HG03045 (cell line): ENCODE results near the gene MPND.
"Not testable (repeated sequence)": the region's sequence is repeated elsewhere in the genome, so short reads cannot be mapped to it uniquely, and the experiment has no call there.

Experiments used
- ATAC-seq: cut with Tn5 transposase; IDR thresholded peaks from one replicate; pipeline ENCODE4 v1.9.1; 2021; ENCODE audit warnings: mild to moderate bottlenecking, moderate library complexity; ENCODE audit not compliant: unreplicated experiment

The MPND gene

GRCh38 chr19:4319067-4319718 is 24.2 kb upstream of the MPND start:
- ATAC-seq = no peak

GRCh38 chr19:4320419-4320818 is 22.9 kb upstream of the MPND start:
- ATAC-seq = no peak

GRCh38 chr19:4322942-4323665 is 20.3 kb upstream of the MPND start:
- ATAC-seq = no peak

GRCh38 chr19:4323692-4324091 is 19.7 kb upstream of the MPND start:
- ATAC-seq = no peak

- ATAC-seq = no peak
Measured at GRCh38 chr19:4324228-4324627, 19.1 kb upstream of the MPND start.

- no peak for ATAC-seq
Measured at GRCh38 chr19:4326215-4326836, 17.0 kb upstream of the MPND start.

- no peak for ATAC-seq
Measured at GRCh38 chr19:4326837-4327251, 16.5 kb upstream of the MPND start.

- ATAC-seq = no peak
Measured at GRCh38 chr19:4327252-4327876, 16.0 kb upstream of the MPND start.

- no peak for ATAC-seq
Measured at GRCh38 chr19:4327877-4328242, 15.5 kb upstream of the MPND start.

GRCh38 chr19:4328243-4328990 is 14.9 kb upstream of the MPND start:
- peak; percentile 73 for ATAC-seq

- not testable (repeated sequence) for ATAC-seq
Measured at GRCh38 chr19:4328991-4329681, 14.2 kb upstream of the MPND start.

- ATAC-seq = no peak
Measured at GRCh38 chr19:4329858-4330257, 13.5 kb upstream of the MPND start.

- ATAC-seq = no peak
Measured at GRCh38 chr19:4334929-4335570, 8.3 kb upstream of the MPND start.

GRCh38 chr19:4337906-4338440 is 5.4 kb upstream of the MPND start:
- ATAC-seq = no peak

GRCh38 chr19:4338441-4339355 is 4.7 kb upstream of the MPND start, which contains the start of gene STAP2:
TSS of gene STAP2 (minus strand) at chr19:4338827. CDS start at chr19:4338753, 74 bp downstream.
- no peak for ATAC-seq

- ATAC-seq = no peak
Measured at GRCh38 chr19:4342314-4342614, 1.1 kb upstream of the MPND start.

GRCh38 chr19:4342615-4343369 is 570 bp upstream of the MPND start:
- ATAC-seq = peak; percentile 85
